ENCODE measurements around the gene NSMCE1. TPM values are rescaled to one million over a fixed set of nuclear protein-coding genes. Genes with fewer than 3 reads are reported as not detected.

NSMCE1 gene
- total RNA-seq, 1 experiment from 2014 or later: 65.8 TPM

Other genes starting within 250 kb of the NSMCE1 start
- not detected in 2 replicates for gene C16orf82, start 201.8 kb downstream of the NSMCE1 start, total RNA-seq (2014; rRNA removed; shearing (Covaris generic))
- gene KDM8, start 65.2 kb downstream of the NSMCE1 start, total RNA-seq (2014; rRNA removed; shearing (Covaris generic)): 2.1 and 3.1 TPM in 2 replicates
- 5.3 and 5.6 TPM in 2 replicates for gene IL4R, start 45.2 kb upstream of the NSMCE1 start, total RNA-seq (2014; rRNA removed; shearing (Covaris generic))
- 0.29 and 0.61 TPM in 2 replicates for gene IL21R, start 133.4 kb upstream of the NSMCE1 start, total RNA-seq (2014; rRNA removed; shearing (Covaris generic))